ENCODE data around the gene BMPR1A.

GRCh38 chr10:86757113-86757972 is 924 bp downstream of the BMPR1A start:
- TF ChIP-seq POLR2AphosphoS5 (IDR thresholded peaks at IDR 0.05) = no peak
- peak in 1 of 2 donors; percentile 15 for TF ChIP-seq CTCF (IDR thresholded peaks at IDR 0.05)
- TF ChIP-seq POLR2A (IDR thresholded peaks at IDR 0.05) = no peak

Measured in suprapubic skin (tissue), 4 donors.